ENCODE data around the gene NXPH4.

DNA sequence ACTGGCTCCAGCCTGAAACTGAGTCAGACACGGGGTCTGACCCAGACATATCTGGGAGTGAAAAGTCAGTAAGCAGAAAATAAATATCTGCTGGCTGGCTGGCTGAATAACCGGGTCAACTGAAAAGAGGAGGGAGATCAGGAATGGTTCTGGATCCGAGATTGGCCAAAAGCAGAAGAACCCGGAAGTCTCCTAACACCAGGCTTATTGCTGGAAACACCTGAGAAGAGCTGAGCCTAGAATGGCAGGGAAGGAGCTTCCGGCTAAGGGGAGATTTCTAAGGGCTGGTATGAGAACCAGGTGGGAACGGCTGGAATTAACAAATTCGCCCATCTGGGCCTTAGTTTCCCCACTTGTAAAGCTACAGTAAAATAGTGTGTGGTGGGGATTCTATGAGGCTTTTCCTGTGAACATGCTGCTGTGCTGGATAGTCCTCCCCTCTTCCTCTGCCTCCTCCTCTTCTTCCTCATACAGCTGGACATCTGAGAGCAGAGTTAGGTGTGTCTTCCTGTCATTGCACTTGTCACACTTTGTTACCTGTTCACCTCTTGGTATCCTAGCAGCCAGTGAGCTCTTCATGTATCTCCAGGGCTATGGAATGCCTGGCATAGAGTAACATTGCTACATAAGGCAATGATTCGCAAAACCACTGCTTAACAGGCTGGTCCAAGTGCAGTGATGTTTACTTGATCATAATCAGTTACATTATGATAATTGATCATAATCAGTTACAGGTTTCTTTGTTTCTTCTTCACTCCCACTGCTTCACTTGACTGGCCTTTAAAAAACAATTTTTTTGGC is 10.9 kb downstream of the NXPH4 start:
- TF ChIP-seq, protein P1, sequence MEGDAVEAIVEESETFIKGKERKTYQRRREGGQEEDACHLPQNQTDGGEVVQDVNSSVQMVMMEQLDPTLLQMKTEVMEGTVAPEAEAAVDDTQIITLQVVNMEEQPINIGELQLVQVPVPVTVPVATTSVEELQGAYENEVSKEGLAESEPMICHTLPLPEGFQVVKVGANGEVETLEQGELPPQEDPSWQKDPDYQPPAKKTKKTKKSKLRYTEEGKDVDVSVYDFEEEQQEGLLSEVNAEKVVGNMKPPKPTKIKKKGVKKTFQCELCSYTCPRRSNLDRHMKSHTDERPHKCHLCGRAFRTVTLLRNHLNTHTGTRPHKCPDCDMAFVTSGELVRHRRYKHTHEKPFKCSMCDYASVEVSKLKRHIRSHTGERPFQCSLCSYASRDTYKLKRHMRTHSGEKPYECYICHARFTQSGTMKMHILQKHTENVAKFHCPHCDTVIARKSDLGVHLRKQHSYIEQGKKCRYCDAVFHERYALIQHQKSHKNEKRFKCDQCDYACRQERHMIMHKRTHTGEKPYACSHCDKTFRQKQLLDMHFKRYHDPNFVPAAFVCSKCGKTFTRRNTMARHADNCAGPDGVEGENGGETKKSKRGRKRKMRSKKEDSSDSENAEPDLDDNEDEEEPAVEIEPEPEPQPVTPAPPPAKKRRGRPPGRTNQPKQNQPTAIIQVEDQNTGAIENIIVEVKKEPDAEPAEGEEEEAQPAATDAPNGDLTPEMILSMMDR (IDR thresholded peaks at IDR 0.05), result no peak
- no peak for TF ChIP-seq EZH2phosphoT487 (IDR thresholded peaks at IDR 0.05)
- TF ChIP-seq EZH2 (IDR thresholded peaks at IDR 0.05), result no peak

All from neural progenitor cell (in vitro differentiated cells).